GM12874 (cell line): ENCODE results near the gene PNMA3.
"Not testable (repeated sequence)": the region's sequence is repeated elsewhere in the genome, so short reads cannot be mapped to it uniquely, and the experiment has no call there.

Source experiments
- TF ChIP-seq, protein P1 (sequence below): IDR thresholded peaks from 2 replicates; pipeline ENCODE4 v1.5.1; 2011; ENCODE audit warnings: low read depth, mild to moderate bottlenecking, control low read depth, low read length, moderate library complexity; ENCODE audit not compliant: insufficient read depth

PNMA3 gene

DNA sequence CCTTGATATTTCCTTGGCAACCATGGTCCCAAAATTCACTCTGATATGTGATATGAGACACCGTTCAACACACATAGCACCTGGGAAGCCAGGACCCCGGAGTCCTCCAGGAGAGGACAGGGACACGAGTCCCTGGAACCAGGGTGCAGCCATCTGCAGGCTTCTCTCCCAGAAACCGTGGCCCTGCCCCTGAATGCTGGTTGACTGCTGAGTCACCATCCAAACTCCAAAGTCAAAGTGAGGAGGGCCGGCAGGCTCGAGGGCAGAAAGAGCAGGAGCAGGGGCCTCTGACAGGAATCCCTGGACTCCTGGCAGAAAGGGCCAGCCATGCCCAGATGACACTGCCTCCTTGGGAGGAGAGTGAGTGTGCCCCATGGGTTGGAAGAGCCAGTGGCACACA lies 9.1 kb downstream of the PNMA3 start:
- TF ChIP-seq, protein P1, sequence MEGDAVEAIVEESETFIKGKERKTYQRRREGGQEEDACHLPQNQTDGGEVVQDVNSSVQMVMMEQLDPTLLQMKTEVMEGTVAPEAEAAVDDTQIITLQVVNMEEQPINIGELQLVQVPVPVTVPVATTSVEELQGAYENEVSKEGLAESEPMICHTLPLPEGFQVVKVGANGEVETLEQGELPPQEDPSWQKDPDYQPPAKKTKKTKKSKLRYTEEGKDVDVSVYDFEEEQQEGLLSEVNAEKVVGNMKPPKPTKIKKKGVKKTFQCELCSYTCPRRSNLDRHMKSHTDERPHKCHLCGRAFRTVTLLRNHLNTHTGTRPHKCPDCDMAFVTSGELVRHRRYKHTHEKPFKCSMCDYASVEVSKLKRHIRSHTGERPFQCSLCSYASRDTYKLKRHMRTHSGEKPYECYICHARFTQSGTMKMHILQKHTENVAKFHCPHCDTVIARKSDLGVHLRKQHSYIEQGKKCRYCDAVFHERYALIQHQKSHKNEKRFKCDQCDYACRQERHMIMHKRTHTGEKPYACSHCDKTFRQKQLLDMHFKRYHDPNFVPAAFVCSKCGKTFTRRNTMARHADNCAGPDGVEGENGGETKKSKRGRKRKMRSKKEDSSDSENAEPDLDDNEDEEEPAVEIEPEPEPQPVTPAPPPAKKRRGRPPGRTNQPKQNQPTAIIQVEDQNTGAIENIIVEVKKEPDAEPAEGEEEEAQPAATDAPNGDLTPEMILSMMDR: no peak

DNA sequence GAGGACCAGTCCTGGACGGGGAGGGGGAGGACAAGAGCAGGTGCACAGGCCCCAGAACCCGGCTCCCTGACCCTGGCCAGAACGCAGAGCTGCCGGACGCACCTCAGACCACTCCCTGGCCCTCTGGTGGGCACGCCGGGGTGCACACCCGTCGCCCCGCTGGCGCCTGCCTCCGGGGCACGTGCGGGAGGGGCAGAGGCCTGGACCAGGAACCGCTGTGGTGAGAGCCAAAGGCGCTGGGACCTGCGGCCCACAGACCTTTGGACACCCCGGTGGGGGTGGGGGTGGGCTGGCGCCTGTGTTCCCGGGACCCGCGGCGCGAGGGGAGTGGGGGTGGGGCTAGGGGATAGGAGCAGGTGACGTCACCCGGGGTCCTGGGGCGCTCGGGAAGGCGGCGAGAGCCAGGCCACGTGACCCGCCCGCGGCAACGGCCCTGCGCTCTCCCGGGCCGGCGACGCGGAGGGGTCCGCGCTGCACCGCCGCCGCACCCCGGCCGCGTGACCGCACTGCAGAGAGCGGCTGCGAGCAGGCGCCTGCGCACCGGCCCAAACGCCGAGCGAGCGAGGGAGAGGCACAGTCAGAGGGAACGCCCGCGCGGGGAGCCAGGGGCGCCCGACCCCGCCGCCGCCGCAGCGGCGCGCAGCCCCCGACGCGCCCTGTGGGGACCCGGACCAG lies 15.8 kb downstream of the PNMA3 start, which contains the start of gene PNMA6A:
PNMA6A (plus strand) TSS at position 546 of the 675 bp plus-strand sequence. CDS start 609 bp downstream, outside the sequence.
- TF ChIP-seq, protein P1: not testable (repeated sequence)

DNA sequence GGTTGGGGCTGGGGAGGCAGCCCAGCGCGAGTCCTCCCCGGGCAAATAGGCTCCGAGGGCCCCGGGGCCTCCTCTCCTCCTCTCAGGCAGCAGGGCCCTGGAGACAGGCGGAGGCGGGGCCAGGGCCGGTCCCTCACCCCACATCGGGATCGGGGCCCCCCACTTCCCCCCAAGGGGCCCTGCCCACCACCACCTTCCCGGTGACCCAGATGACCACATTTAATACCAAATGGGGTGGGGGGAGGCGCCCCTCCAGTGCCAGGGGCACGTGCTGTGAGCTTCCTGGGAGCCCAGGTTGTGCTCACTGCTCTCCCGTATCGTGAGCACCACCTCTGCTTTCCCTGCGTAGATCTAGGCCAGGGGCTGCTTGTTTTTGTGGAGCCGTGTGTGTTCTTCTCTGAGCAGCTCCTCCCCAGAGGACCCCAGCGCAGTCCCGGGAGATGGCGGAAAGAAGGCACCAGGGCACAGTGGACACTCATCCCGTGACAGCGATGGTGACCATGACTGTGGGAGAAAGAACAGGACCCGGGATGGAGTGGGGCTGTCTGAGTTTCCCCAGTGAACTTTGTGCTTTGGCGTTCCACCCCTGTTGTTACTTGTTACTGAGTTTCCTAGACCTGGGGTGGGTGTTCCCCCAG lies 18.1 kb downstream of the PNMA3 start:
- TF ChIP-seq, protein P1: no peak

DNA sequence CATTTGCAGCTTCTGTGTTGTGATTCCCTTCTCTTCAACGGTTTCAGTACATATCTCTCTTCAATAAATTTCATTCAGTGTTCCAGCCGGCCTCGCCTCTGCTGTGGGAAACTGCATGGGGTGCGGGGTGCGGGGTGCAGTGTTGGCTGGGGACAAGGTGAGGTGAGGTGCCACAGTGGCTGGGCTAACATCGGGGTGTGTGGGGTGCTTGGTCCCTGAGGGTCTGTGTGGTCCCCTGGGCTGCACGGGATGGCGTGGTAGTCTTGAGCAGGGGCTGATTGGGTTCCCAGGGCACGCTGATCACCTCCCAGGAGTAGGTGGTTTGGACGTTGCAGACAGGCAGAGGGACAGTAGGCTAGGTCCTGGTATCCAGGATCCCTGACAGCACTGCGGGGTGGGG lies 18.7 kb downstream of the PNMA3 start:
- TF ChIP-seq, protein P1: no peak

DNA sequence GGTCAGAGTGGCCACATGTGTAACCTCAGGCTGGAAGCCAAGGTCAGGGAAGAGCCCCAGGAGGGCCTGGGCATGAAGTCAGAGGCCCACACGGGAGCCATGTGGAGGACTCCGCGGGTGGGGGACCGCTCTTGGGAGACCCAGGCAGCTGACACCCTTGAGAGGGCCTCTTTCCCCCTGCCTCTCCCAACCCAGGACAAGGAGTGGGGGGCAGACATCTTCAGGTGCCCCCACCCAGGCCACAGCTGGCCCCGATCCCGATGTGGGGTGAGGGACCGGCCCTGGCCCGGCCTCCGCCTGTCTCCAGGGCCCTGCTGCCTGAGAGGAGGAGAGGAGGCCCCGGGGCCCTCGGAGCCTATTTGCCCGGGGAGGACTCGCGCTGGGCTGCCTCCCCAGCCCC lies 19.1 kb downstream of the PNMA3 start:
- TF ChIP-seq, protein P1: no peak

DNA sequence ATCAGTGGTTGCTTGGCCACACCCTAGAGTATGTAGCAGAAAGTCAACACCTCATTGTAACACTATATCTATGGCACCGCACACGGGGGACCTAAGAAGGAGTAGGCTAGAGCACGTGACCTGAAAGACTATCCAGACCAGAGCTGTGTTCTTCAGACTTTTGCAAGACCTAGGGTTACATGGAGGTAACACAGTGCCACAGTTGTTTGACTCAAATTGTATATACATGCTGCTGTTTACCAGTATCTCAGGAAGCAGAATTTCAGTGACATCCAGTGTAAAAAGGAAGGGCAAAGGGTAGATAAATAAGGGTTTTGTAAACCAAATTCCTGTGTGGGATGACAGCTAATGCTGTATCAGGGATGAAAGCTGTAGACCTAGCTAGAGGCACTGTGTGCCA lies 46.1 kb downstream of the PNMA3 start:
- TF ChIP-seq, protein P1: no peak
